Measurements from ENCODE around the gene FAM241B. TPM values are rescaled to one million over a fixed set of nuclear protein-coding genes. Genes with fewer than 3 reads are reported as not detected.

The FAM241B gene
- total RNA-seq, 1 experiment from 2014 or later: 24.4 TPM

DNA sequence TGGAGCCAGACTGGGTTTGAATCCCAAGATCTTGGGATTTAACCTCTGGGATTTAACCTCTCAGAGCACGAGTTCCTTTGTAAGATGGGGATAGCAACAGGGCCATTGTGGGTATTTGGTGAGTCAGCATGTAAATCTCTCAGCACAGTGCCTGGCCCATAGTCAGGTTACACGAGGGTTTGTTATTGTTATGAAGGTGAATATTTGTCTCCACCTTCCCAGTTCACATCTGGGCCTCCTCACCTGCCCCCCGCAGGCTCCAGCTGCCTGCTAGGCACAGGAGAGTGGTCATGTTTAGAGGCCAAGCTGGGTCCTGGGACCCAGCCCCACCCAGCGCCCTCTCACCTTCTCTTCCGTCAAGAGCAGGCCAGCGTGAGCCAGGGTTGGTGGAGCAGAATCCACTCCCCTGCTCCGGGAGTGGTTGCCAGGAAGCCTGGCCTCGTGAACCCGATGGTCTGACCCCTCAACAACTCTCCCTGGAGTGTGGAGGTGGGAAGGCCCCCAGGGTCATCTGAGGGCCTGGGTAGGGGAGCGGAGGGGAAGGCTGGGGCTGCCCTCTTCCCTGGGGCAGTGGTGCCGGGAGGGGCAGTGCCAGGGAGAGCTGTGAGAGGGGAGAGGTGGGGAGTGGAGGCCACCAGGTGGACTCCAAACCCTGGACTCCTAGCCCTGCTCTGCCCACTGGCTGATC, 26.0 kb downstream of the FAM241B start (continued):
- no peak for TF ChIP-seq MAX (CRISPR knock-in tag; IDR thresholded peaks at IDR 0.05)
- TF ChIP-seq RORB (CRISPR knock-in tag; IDR thresholded peaks at IDR 0.05): no peak
- no peak for TF ChIP-seq ZNF232 (CRISPR knock-in tag; IDR thresholded peaks at IDR 0.05)
- TF ChIP-seq ZNF263 (CRISPR knock-in tag; IDR thresholded peaks at IDR 0.05; ENCODE audit: low read depth): no peak
- no peak for TF ChIP-seq NFATC4 (CRISPR knock-in tag; IDR thresholded peaks at IDR 0.05)
- TF ChIP-seq, protein P1, sequence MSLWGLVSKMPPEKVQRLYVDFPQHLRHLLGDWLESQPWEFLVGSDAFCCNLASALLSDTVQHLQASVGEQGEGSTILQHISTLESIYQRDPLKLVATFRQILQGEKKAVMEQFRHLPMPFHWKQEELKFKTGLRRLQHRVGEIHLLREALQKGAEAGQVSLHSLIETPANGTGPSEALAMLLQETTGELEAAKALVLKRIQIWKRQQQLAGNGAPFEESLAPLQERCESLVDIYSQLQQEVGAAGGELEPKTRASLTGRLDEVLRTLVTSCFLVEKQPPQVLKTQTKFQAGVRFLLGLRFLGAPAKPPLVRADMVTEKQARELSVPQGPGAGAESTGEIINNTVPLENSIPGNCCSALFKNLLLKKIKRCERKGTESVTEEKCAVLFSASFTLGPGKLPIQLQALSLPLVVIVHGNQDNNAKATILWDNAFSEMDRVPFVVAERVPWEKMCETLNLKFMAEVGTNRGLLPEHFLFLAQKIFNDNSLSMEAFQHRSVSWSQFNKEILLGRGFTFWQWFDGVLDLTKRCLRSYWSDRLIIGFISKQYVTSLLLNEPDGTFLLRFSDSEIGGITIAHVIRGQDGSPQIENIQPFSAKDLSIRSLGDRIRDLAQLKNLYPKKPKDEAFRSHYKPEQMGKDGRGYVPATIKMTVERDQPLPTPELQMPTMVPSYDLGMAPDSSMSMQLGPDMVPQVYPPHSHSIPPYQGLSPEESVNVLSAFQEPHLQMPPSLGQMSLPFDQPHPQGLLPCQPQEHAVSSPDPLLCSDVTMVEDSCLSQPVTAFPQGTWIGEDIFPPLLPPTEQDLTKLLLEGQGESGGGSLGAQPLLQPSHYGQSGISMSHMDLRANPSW (CRISPR knock-in tag; conservative IDR thresholded peaks at IDR 0.05; ENCODE audit: low read depth): no peak

GRCh38 chr10:69656742-69657269, 26.8 kb downstream of the FAM241B start:
- H3K36me3 Mint-ChIP-seq: no peaks in the 10 kb centered on the region
- no peak overlapping the region for H3K4me3 Mint-ChIP-seq
- TF ChIP-seq E2F1 (CRISPR knock-in tag; IDR thresholded peaks at IDR 0.05) (no peak), ESRRA (CRISPR knock-in tag; IDR thresholded peaks at IDR 0.05; ENCODE audit: borderline replicate concordance) (no peak), GRHL2 (CRISPR knock-in tag; IDR thresholded peaks at IDR 0.05; ENCODE audit: insufficient replicate concordance, severe bottlenecking) (no peak), SP1 (CRISPR knock-in tag; conservative IDR thresholded peaks at IDR 0.05) (no peak), RELA (CRISPR knock-in tag; IDR thresholded peaks at IDR 0.05; ENCODE audit: borderline replicate concordance) (no peak), ZNF263 (CRISPR knock-in tag; IDR thresholded peaks at IDR 0.05; ENCODE audit: low read depth) (no peak), NR2C2 (CRISPR knock-in tag; IDR thresholded peaks at IDR 0.05) (no peak)
- TF ChIP-seq, protein P2, sequence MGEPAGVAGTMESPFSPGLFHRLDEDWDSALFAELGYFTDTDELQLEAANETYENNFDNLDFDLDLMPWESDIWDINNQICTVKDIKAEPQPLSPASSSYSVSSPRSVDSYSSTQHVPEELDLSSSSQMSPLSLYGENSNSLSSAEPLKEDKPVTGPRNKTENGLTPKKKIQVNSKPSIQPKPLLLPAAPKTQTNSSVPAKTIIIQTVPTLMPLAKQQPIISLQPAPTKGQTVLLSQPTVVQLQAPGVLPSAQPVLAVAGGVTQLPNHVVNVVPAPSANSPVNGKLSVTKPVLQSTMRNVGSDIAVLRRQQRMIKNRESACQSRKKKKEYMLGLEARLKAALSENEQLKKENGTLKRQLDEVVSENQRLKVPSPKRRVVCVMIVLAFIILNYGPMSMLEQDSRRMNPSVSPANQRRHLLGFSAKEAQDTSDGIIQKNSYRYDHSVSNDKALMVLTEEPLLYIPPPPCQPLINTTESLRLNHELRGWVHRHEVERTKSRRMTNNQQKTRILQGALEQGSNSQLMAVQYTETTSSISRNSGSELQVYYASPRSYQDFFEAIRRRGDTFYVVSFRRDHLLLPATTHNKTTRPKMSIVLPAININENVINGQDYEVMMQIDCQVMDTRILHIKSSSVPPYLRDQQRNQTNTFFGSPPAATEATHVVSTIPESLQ (CRISPR knock-in tag; IDR thresholded peaks at IDR 0.05): no peak
- DNase-seq (ENCODE audit: low spot score): no peak
- POLR2A ChIA-PET: no interaction called here
- H3K27me3 Mint-ChIP-seq (ENCODE audit: low read depth): peaks cover 5% of the 10 kb centered on the region
- peaks cover 42% of the 10 kb centered on the region for H3K4me1 Mint-ChIP-seq
- ATAC-seq: no peak
- no peak overlapping the region for H3K27ac Mint-ChIP-seq
- no peaks in the 10 kb centered on the region for H3K9me3 Mint-ChIP-seq
- CTCF ChIA-PET: interaction anchor here (1.1 to 17.6 kb wide), 6 partner anchors 3 to 206 kb away, joined by 3 to 256 read pairs (median 30); no protein-coding TSS in a partner anchor

DNA sequence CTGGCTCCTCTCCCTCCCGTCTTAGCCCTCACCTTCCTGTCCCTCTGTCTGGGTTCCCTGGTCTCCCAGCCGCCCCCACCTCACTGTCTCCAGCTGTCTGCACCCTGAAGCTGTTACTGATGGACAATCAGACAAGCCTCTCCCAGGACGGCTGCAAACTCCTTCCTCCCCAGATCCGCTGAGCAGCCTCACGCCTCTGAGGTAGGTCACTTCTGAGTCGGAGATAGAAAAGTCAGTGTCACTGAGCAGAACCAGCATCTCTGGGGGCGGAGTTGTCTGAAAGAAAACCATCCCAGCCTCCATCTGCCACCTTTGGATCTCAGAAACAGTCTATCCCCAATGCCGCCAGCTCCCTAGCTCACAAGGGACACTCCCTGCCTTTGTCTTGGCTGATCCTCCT, 27.4 kb downstream of the FAM241B start:
- TF ChIP-seq, protein P1 (CRISPR knock-in tag; conservative IDR thresholded peaks at IDR 0.05; ENCODE audit: low read depth): no peak
- TF ChIP-seq ZNF121 (CRISPR knock-in tag; IDR thresholded peaks at IDR 0.05): no peak
- TF ChIP-seq GTF2I (CRISPR knock-in tag; conservative IDR thresholded peaks at IDR 0.05): no peak
- TF ChIP-seq MLX (CRISPR knock-in tag; IDR thresholded peaks at IDR 0.05): no peak
- no peak for TF ChIP-seq MAX (CRISPR knock-in tag; IDR thresholded peaks at IDR 0.05)
- Mint-ChIP-seq H3K4me3 (no peak overlapping the region), H3K27ac (no peak overlapping the region), H3K36me3 (no peaks in the 10 kb centered on the region), H3K27me3 (ENCODE audit: low read depth) (peaks cover 5% of the 10 kb centered on the region), H3K9me3 (no peaks in the 10 kb centered on the region), H3K4me1 (peaks cover 48% of the 10 kb centered on the region)
- no peak for DNase-seq (ENCODE audit: low spot score)
- ATAC-seq: no peak
- ChIA-PET CTCF (interaction anchor here (1.3 to 17.6 kb wide), 5 partner anchors 3 to 144 kb away, joined by 3 to 256 read pairs (median 57); no protein-coding TSS in a partner anchor), POLR2A (no interaction called here)

All from WTC11 (cell line).